H1 (cell line): ENCODE data around the gene UBALD1.

Experiments
- CTCF ChIP-seq, 3 experiments: IDR thresholded peaks; 1 replicate in 2 of 3; 2 replicates in 1 of 3; pipeline versions ENCODE4 v1.5.1 to v1.6.1; 2011; ENCODE audit warnings: low read length in 3 of 3, mild to moderate bottlenecking in 3 of 3, inconsistent platforms in 2 of 3, low read depth in 1 of 3, moderate library complexity in 1 of 3; ENCODE audit not compliant: insufficient read depth in 1 of 3; ENCODE audit errors: control extremely low read depth in 1 of 3
- GABPA ChIP-seq: IDR thresholded peaks from 2 replicates; pipeline ENCODE4 v1.6.1; 2011; ENCODE audit warnings: mild to moderate bottlenecking, low read length, moderate library complexity, borderline replicate concordance; ENCODE audit not compliant: insufficient read depth
- JUND ChIP-seq: IDR thresholded peaks from 2 replicates; pipeline ENCODE4 v1.6.1; 2011; ENCODE audit warnings: mild to moderate bottlenecking, improper control_type of control experiment, low read length
- POLR2A ChIP-seq, 2 experiments: IDR thresholded peaks; 1 replicate in 1 of 2; 2 replicates in 1 of 2; pipeline ENCODE4 v1.6.1; 2011; ENCODE audit warnings: low read depth in 2 of 2, low read length in 2 of 2, mild to moderate bottlenecking in 2 of 2; ENCODE audit errors: control extremely low read depth in 1 of 2
- RBBP5 ChIP-seq: IDR thresholded peaks from 2 replicates; pipeline ENCODE4 v1.7.1; 2012; ENCODE audit warnings: low read depth, mild to moderate bottlenecking, inconsistent platforms, low read length, moderate library complexity, borderline replicate concordance
- RNF2 ChIP-seq: fragments of 200-900, 300-1000 bp; sonication (generic); IDR thresholded peaks from 2 replicates; pipeline ENCODE4 v1.7.1; 2016; ENCODE audit warnings: borderline replicate concordance, low read depth, mild to moderate bottlenecking, antibody characterized with exemption, low read length; ENCODE audit not compliant: poor library complexity, severe bottlenecking; ENCODE audit errors: missing control alignments
- SP1 ChIP-seq: IDR thresholded peaks from 2 replicates; pipeline ENCODE4 v1.6.1; 2011; ENCODE audit warnings: low read depth, low read length
- YY1 ChIP-seq: IDR thresholded peaks from 2 replicates; pipeline ENCODE4 v1.6.1; 2011; ENCODE audit warnings: low read depth, mild to moderate bottlenecking, low read length
- TF ChIP-seq, protein P1 (sequence below): IDR thresholded peaks from 2 replicates; pipeline ENCODE4 v1.6.1; 2012; ENCODE audit warnings: low read length, inconsistent platforms

- TF ChIP-seq RNF2 (no peak), RBBP5 (no peak), POLR2A (IDR thresholded peaks at IDR 0.05; ENCODE audit: control extremely low read depth in 1 of 2, low read depth in 2 of 2, low read length in 2 of 2) (no peak), CTCF (IDR thresholded peaks at IDR 0.05; ENCODE audit: control extremely low read depth in 1 of 3, insufficient read depth in 1 of 3, low read depth in 1 of 3, low read length in 3 of 3) (no peak), SP1 (no peak), JUND (no peak), GABPA (no peak), YY1 (no peak)
- TF ChIP-seq, protein P1, sequence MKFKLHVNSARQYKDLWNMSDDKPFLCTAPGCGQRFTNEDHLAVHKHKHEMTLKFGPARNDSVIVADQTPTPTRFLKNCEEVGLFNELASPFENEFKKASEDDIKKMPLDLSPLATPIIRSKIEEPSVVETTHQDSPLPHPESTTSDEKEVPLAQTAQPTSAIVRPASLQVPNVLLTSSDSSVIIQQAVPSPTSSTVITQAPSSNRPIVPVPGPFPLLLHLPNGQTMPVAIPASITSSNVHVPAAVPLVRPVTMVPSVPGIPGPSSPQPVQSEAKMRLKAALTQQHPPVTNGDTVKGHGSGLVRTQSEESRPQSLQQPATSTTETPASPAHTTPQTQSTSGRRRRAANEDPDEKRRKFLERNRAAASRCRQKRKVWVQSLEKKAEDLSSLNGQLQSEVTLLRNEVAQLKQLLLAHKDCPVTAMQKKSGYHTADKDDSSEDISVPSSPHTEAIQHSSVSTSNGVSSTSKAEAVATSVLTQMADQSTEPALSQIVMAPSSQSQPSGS = no peak
Observed at GRCh38 chr16:4591706-4592470, 22.8 kb downstream of the UBALD1 start.
